Left lung (tissue), 10 donors: ENCODE results near the gene DGCR8. TPM values are rescaled to one million over a fixed set of nuclear protein-coding genes. Genes with fewer than 3 reads are reported as not detected.

Experiments used
- ATAC-seq: fragments of 200-7000 bp; cut with Tn5 transposase; one replicate; pipeline ENCODE4 v1.9.1; 2020; ENCODE audit warnings: moderate library complexity
- DNase-seq, 4 donors: peaks; one replicate each; pipeline ENCODE4 v3.0.0-alpha.2; 2013 to 2020
- H3K27ac ChIP-seq, 2 donors: fragments of 200-600 bp; sonication (generic) in 1 of 2; one replicate each; pipeline versions ENCODE4 v1.5.0 to v1.8.0; 2020 to 2021
- H3K27me3 ChIP-seq, 2 donors: fragments of 200-600 bp; sonication (generic) in 1 of 2; one replicate each; pipeline versions ENCODE4 v1.5.0 to v1.8.0; 2020 to 2021
- H3K36me3 ChIP-seq, 2 donors: fragments of 200-600 bp; sonication (generic) in 1 of 2; one replicate each; pipeline versions ENCODE4 v1.5.0 to v1.8.0; 2020 to 2021
- H3K4me1 ChIP-seq, 2 donors: fragments of 200-600 bp; one replicate each; pipeline ENCODE4 v1.8.0; 2021
- H3K4me3 ChIP-seq, 2 donors: fragments of 200-600 bp; sonication (generic) in 1 of 2; one replicate each; pipeline versions ENCODE4 v1.5.0 to v1.8.0; 2020 to 2021; ENCODE audit warnings: mild to moderate bottlenecking in 1 of 2
- H3K9me3 ChIP-seq, 2 donors: fragments of 200-600 bp; sonication (generic) in 1 of 2; one replicate each; pipeline versions ENCODE4 v1.5.0 to v1.8.0; 2020 to 2021
- CTCF ChIP-seq, 2 donors: fragments of 200-600 bp; sonication (generic) in 1 of 2; IDR thresholded peaks; one replicate each; pipeline versions ENCODE4 v1.5.0 to v1.8.0; 2021; ENCODE audit warnings: antibody characterized with exemption in 2 of 2
- intact Hi-C, 2 donors: fragments of 100-400 bp; cut with DNase I; formaldehyde crosslinking; loops; one replicate each; pipeline versions ENCODE4 v1.11.2 to v1.14.2; 2022
- polyA plus RNA-seq, 6 donors: library from polyadenylated mRNA; unstranded; fragments of 120-200 nt; gene quantifications; one replicate each; pipeline ENCODE4 v1.2.1, GENCODE V29; 2013; ENCODE audit not compliant: insufficient read length in 6 of 6
- total RNA-seq, 2 donors: library from RNA; stranded (reverse); fragmentation: NEBNext Ultra II Directional; extraction: Animal tissue kit (Norgen Biotek cat#: 25700); gene quantifications; one replicate each; pipeline ENCODE4 v1.2.1, GENCODE V29; 2021
- donor health status: DM: no; HTN: yes; CAD: no.
- donor health status: DM: no; HTN: no; CAD: no.

The DGCR8 gene
- total and polyA plus RNA-seq, 8 donors = 28.9 to 63.2 (median 44.5) TPM

GRCh38 chr22:20107951-20108756 lies 28.1 kb downstream of the DGCR8 start:
- no peaks in the 10 kb centered on the region for H3K9me3 ChIP-seq
- H3K27ac ChIP-seq = no peak overlapping the region
- H3K27me3 ChIP-seq = no peaks in the 10 kb centered on the region
- peaks cover 0 to 99% of the 10 kb centered on the region in 2 donors for H3K36me3 ChIP-seq
- peak in 1 of 4 donors; percentile 50 for DNase-seq
- intact Hi-C loops = no loop called here
- H3K4me3 ChIP-seq = no peak overlapping the region
- no peaks in the 10 kb centered on the region for H3K4me1 ChIP-seq
- TF ChIP-seq CTCF (IDR thresholded peaks at IDR 0.05) = no peak
- ATAC-seq = no peak

GRCh38 chr22:20108757-20109230 lies 28.8 kb downstream of the DGCR8 start:
- Histone ChIP-seq H3K27ac (no peak overlapping the region), H3K4me1 (no peaks in the 10 kb centered on the region), H3K9me3 (no peaks in the 10 kb centered on the region), H3K4me3 (no peak overlapping the region), H3K36me3 (peaks cover 0 to 100% of the 10 kb centered on the region in 2 donors), H3K27me3 (no peaks in the 10 kb centered on the region)
- DNase-seq (peak in 1 of 4 donors; percentile 51), ATAC-seq (no peak)
- TF ChIP-seq CTCF (IDR thresholded peaks at IDR 0.05) = no peak
- intact Hi-C loops = no loop called here

GRCh38 chr22:20109411-20110358 lies 29.6 kb downstream of the DGCR8 start:
- peaks cover 0 to 100% of the 10 kb centered on the region in 2 donors for H3K36me3 ChIP-seq
- no peak overlapping the region for H3K27ac ChIP-seq
- intact Hi-C loops = no loop called here
- H3K4me1 ChIP-seq = no peaks in the 10 kb centered on the region
- ATAC-seq (no peak), DNase-seq (peak in 1 of 4 donors; percentile 70)
- no peaks in the 10 kb centered on the region for H3K9me3 ChIP-seq
- no peak overlapping the region for H3K4me3 ChIP-seq
- no peaks in the 10 kb centered on the region for H3K27me3 ChIP-seq
- no peak for TF ChIP-seq CTCF (IDR thresholded peaks at IDR 0.05)

- no peak for ATAC-seq
- TF ChIP-seq CTCF (IDR thresholded peaks at IDR 0.05) = no peak
Measured at GRCh38 chr22:20110359-20110985, 30.4 kb downstream of the DGCR8 start.

More at GRCh38 chr22:20110359-20110985, 30.4 kb downstream of the DGCR8 start:
- DNase-seq = peak in 1 of 4 donors; percentile 37
- H3K27me3 ChIP-seq = no peaks in the 10 kb centered on the region
- intact Hi-C loops = no loop called here
- peaks cover 0 to 100% of the 10 kb centered on the region in 2 donors for H3K36me3 ChIP-seq
- no peak overlapping the region for H3K27ac ChIP-seq
- H3K4me3 ChIP-seq = no peak overlapping the region
- no peaks in the 10 kb centered on the region for H3K9me3 ChIP-seq
- peaks cover 0 to 6% of the 10 kb centered on the region in 2 donors for H3K4me1 ChIP-seq
